Right lobe of liver (tissue), 6 donors: ENCODE measurements around the gene VSTM4. TPM values are rescaled to one million over a fixed set of nuclear protein-coding genes. Genes with fewer than 3 reads are reported as not detected.

Experiments
- ATAC-seq, 4 donors: fragments of 200-7000 bp; cut with Tn5 transposase; one replicate each; pipeline ENCODE4 v1.9.1; 2020; ENCODE audit warnings: mild to moderate bottlenecking in 4 of 4, moderate library complexity in 4 of 4
- DNase-seq, 3 donors: peaks; one replicate each; pipeline ENCODE4 v3.0.0-alpha.2; 2020
- H3K27ac ChIP-seq, 3 donors: fragments of 200-600 bp; one replicate each; pipeline ENCODE4 v1.8.0; 2022
- H3K27me3 ChIP-seq, 2 donors: fragments of 200-600 bp; one replicate each; pipeline ENCODE4 v1.8.0; 2022
- H3K36me3 ChIP-seq, 4 donors: fragments of 200-600 bp; sonication (generic) in 1 of 4; one replicate each; pipeline versions ENCODE4 v1.5.1 to v1.8.0; 2017 to 2022; ENCODE audit warnings: control low read depth in 1 of 4
- H3K4me1 ChIP-seq, 4 donors: fragments of 200-600 bp; sonication (generic) in 1 of 4; one replicate each; pipeline versions ENCODE4 v1.5.1 to v1.8.0; 2017 to 2022; ENCODE audit warnings: control low read depth in 1 of 4
- H3K4me3 ChIP-seq, 3 donors: fragments of 200-600 bp; one replicate each; pipeline ENCODE4 v1.8.0; 2022
- H3K9me3 ChIP-seq, 4 donors: fragments of 200-600 bp; sonication (generic) in 1 of 4; one replicate each; pipeline versions ENCODE4 v1.5.1 to v1.8.0; 2017 to 2022; ENCODE audit warnings: control low read depth in 1 of 4
- CTCF ChIP-seq, 4 donors: fragments of 200-600 bp in 3 of 4; fragments of 450-650 bp in 1 of 4; IDR thresholded peaks; one replicate each; pipeline versions ENCODE4 v1.5.1 to v1.8.0; 2016 to 2022; ENCODE audit warnings: antibody characterized with exemption in 4 of 4, mild to moderate bottlenecking in 2 of 4
- POLR2A ChIP-seq: fragments of 450-650 bp; IDR thresholded peaks from one replicate; pipeline ENCODE4 v1.6.1; 2017; ENCODE audit warnings: antibody characterized with exemption, mild to moderate bottlenecking
- WGBS: methylation state at CpG from one replicate; pipeline ENCODE4 v1.1.6; 2018; ENCODE audit warnings: low coverage, low lambda C conversion rate; ENCODE audit not compliant: insufficient coverage; ENCODE audit errors: missing lambda C conversion rate; 5-methylcytosine and 5-hydroxymethylcytosine counted together
- intact Hi-C, 2 donors: fragments of 100-400 bp; cut with DNase I; formaldehyde crosslinking; loops; one replicate each; pipeline versions ENCODE4 v1.11.2 to v1.14.1; 2022
- total RNA-seq, 6 experiments: library from RNA; depleted of rRNA in 2 of 6; stranded (reverse); fragments of >200 nt in 2 of 6; fragmentation: NEBNext Ultra II Directional in 3 of 6; extraction: Animal tissue kit (Norgen Biotek cat#: 25700) in 3 of 6; gene quantifications; one replicate each; pipeline versions ENCODE4 v1.1.0 to v1.2.4, GENCODE V29; 2016 to 2023
- donor health status: DM: no; HTN: yes; CAD: no.
- donor health status: DM: no; HTN: no; CAD: no.
- donor health status: DM: no; HTN: no; CAD: no.
- donor health status: DM: no; HTN: yes; CAD: no.
- donor health status: DM: no; HTN: yes; CAD: no.

Gene VSTM4
- total RNA-seq, 6 experiments from 2014 or later, result 2.1 to 6.6 (median 3.1) TPM

DNA sequence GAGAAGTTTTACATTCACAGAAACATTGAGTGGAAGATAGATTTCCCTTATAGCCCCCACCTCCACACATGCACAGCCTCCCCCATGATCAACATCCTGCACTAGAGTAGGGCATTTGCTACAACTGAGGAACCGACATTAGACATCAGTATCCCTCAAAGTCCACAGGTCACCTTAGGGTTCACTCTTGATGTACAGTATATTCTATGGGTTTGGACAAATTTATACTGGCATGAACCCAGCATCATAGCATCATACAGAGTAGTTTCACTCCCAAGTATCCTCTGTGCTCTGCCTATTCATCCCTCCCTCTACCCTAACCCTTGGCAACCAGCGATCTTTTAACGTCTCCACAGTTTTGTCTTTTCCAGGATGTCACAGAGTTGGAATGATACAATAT lies 64.4 kb downstream of the VSTM4 start:
- no peak for ATAC-seq
- Histone ChIP-seq H3K9me3 (no peaks in the 10 kb centered on the region), H3K4me3 (no peak overlapping the region), H3K4me1 (peaks cover 0 to 31% (median 5%) of the 10 kb centered on the region in 4 donors), H3K27me3 (no peaks in the 10 kb centered on the region), H3K27ac (peak overlapping the region in 1 of 3 donors; percentile 1), H3K36me3 (no peaks in the 10 kb centered on the region)
- 77% methylated on average over 2 of the region's 3 CpGs for WGBS
- no peak for DNase-seq
- intact Hi-C loops, result no loop called here
- TF ChIP-seq POLR2A, result no peak
- TF ChIP-seq CTCF (IDR thresholded peaks at IDR 0.05), result no peak

DNA sequence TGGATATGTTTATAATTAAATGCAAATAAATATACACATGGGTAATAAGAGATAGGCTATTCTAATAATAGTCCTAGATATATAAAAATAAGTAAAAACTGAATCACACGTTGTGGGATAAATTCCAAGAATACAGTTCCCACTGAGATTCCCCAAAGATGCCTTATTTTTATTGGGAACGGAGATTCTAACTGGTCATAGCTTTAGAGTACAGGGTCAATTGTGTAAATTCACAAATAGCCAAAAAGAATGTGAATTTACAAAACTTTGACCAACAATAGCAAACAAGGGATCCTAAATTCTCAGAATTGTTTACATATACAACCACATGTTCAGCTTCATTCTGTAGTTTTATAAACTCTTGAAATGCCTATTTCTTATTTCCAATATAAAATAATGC lies 65.0 kb downstream of the VSTM4 start:
- peaks cover 0 to 31% (median 5%) of the 10 kb centered on the region in 4 donors for H3K4me1 ChIP-seq
- DNase-seq (no peak), ATAC-seq (peak in 1 of 4 donors; percentile 17)
- H3K9me3 ChIP-seq, result no peaks in the 10 kb centered on the region
- H3K36me3 ChIP-seq, result no peaks in the 10 kb centered on the region
- H3K4me3 ChIP-seq, result no peak overlapping the region
- WGBS, result 46% methylated on average over 2 of the region's 2 CpGs
- no peaks in the 10 kb centered on the region for H3K27me3 ChIP-seq
- TF ChIP-seq CTCF (IDR thresholded peaks at IDR 0.05), result no peak
- H3K27ac ChIP-seq, result peak overlapping the region in 1 of 3 donors; percentile 1
- intact Hi-C loops, result no loop called here

DNA sequence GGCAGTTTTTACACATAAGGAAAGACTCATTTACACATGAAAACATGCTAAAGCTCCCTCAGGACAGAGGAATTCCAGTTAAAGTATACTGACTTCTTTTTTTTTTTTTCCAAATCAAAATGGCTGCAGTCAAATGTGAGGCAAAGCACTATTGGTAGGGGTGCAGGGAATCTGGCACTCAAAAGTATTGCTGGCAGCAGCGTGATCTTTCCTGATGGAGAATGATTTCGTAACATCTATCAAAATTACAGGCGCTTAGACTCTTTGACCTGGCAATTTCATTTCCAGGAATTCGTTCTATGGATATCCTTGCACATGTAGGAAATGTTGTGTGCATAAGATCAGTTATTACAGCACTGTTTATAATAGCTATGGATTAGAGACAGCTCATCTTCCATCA lies 65.7 kb downstream of the VSTM4 start:
- peak in 1 of 3 donors; percentile 65 for DNase-seq
- Histone ChIP-seq H3K27ac (peak overlapping the region in 1 of 3 donors; percentile 26), H3K9me3 (no peaks in the 10 kb centered on the region), H3K4me3 (no peak overlapping the region), H3K4me1 (peaks cover 0 to 31% (median 5%) of the 10 kb centered on the region in 4 donors), H3K36me3 (no peaks in the 10 kb centered on the region), H3K27me3 (no peaks in the 10 kb centered on the region)
- TF ChIP-seq POLR2A, result no peak
- no peak for TF ChIP-seq CTCF (IDR thresholded peaks at IDR 0.05)
- peak; percentile 67 to 91 (median 82) for ATAC-seq
- WGBS, result 22% methylated on average over 4 of the region's 4 CpGs
- intact Hi-C loops, result no loop called here

GRCh38 chr10:49047128-49047639 lies 68.1 kb downstream of the VSTM4 start:
- peaks cover 0 to 18% (median 5%) of the 10 kb centered on the region in 4 donors for H3K4me1 ChIP-seq
- DNase-seq, result no peak
- intact Hi-C loops, result no loop called here
- H3K27ac ChIP-seq, result no peak overlapping the region
- WGBS, result 100% methylated on average over 3 of the region's 11 CpGs
- no peak for ATAC-seq
- no peaks in the 10 kb centered on the region for H3K36me3 ChIP-seq
- H3K27me3 ChIP-seq, result no peaks in the 10 kb centered on the region
- TF ChIP-seq CTCF (IDR thresholded peaks at IDR 0.05), result no peak
- TF ChIP-seq POLR2A, result no peak
- no peaks in the 10 kb centered on the region for H3K9me3 ChIP-seq
- H3K4me3 ChIP-seq, result no peak overlapping the region
